Chondrocyte (in vitro differentiated cells): ENCODE measurements around the gene HADHA. TPM values are rescaled to one million over a fixed set of nuclear protein-coding genes. Genes with fewer than 3 reads are reported as not detected.

Experiments used
- DNase-seq: peaks from one replicate; pipeline ENCODE4 v3.0.0; 2021; ENCODE audit warnings: mixed read lengths, low spot score
- H3K27ac Mint-ChIP-seq: one replicate; pipeline ENCODE4 v1.8.0; 2021; ENCODE audit warnings: mild to moderate bottlenecking, moderate library complexity, mixed read lengths; ENCODE audit not compliant: unreplicated experiment
- H3K27me3 Mint-ChIP-seq: 2 replicates; pipeline ENCODE4 v1.8.0; 2021; ENCODE audit warnings: low read depth, mixed read lengths
- H3K36me3 Mint-ChIP-seq: 2 replicates; pipeline ENCODE4 v1.8.0; 2021; ENCODE audit warnings: low read depth, mixed read lengths
- H3K4me1 Mint-ChIP-seq: 2 replicates; pipeline ENCODE4 v1.8.0; 2021; ENCODE audit warnings: low read depth, mild to moderate bottlenecking, mixed read lengths
- H3K4me3 Mint-ChIP-seq: one replicate; pipeline ENCODE4 v1.8.0; 2021; ENCODE audit warnings: mild to moderate bottlenecking, moderate library complexity, mixed read lengths; ENCODE audit not compliant: unreplicated experiment
- H3K9me3 Mint-ChIP-seq: 2 replicates; pipeline ENCODE4 v1.8.0; 2021; ENCODE audit warnings: low read depth, mixed read lengths
- total RNA-seq: library from RNA; stranded (reverse); gene quantifications from 3 replicates; pipeline ENCODE4 v1.2.1, GENCODE V29; 2021
- TF ChIP-seq, protein P1 (sequence below): fragments of 200-600 bp; sonication (generic); IDR thresholded peaks from 2 replicates; pipeline ENCODE4 v1.5.0; 2021; ENCODE audit warnings: antibody characterized with exemption, mild to moderate bottlenecking, moderate library complexity

The HADHA gene
- total RNA-seq, 1 donor from 2014 or later, result 98.0 TPM

DNA sequence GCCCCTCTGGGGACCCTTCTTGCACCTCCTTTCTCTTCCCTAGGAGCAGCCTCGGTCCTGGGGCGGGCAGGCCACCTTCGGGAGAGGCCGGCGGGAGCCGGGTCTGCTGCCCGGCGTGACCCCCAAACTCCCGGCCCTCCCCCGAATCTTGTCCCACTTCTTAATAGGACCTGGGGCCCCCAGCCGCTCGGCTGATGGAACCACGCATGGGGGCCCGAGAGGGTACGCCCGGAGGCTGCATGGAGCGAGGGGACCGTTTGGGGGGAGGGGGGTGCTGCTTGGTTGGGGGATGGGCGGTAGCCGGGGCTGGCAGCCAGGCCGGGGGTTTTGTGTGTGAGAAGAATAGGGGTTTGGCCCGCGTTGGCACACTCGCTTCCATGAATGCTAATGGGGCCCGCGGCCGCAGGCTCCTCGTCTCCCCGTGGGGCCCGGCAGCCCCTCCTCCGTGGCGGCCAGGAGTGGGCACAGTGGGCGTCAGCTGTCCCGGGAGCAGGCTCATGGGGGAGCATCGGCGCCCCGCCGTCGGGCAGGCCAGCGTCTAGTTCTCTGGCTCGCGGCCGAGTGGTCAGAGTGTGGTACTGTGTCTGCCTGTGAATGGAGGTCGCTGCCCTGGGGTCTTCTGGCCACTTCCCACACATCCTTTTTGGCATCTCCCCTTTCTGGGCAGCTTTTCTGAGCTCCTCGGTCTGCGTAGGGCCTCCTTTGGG lies 70.5 kb downstream of the HADHA start:
- DNase-seq, result peak; percentile 90

DNA sequence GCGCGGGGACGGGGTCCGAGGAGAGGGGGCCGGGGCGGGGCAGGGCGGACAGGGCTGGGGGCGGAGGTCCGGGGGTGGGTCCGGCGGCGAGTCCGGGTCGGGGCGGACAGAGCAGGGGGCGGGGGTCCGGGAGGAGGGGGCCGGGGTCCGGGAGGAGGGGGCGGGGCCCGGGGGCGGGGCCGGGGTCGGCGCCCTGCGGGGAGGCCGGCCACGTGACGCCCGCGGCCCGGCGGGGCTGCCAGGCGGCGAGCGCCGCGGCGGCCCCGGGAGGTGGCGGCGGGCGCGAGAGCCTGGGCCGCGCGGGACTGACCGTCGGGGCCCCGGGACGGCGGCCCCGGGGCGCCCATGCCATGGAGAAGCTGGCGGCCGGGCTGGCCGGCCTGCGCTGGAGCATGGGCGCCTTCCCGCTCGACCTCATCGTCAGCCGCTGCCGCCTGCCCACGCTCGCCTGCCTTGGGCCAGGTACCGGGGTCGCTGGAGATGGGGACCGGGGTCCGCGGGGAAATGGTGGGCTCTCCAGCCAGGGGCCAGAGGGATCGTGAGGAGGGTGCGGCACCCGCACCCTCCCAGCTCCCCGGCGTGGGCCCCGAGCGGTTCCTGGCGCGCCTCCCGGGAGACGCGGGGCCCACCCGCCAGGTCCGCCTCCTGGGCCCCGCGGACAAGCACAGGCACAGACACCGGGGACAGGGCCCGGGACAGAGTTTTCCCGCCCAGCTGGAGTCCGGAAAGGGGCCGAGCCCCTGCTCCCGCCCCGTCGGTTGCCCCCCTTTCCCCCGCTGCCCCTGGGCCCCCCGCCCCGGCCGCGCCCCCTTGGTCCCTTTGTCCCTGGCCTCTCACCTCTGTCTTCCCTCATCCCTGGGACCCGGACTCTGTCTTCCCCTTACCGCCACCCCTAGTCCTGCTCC lies 71.3 kb downstream of the HADHA start, which contains the start of gene GAREM2:
Gene GAREM2, plus strand, starts transcription at position 218 of the 905 bp plus-strand sequence. Its CDS starts 133 bp downstream, at position 351.
- no peaks in the 10 kb centered on the region for H3K9me3 Mint-ChIP-seq
- TF ChIP-seq, protein P1, sequence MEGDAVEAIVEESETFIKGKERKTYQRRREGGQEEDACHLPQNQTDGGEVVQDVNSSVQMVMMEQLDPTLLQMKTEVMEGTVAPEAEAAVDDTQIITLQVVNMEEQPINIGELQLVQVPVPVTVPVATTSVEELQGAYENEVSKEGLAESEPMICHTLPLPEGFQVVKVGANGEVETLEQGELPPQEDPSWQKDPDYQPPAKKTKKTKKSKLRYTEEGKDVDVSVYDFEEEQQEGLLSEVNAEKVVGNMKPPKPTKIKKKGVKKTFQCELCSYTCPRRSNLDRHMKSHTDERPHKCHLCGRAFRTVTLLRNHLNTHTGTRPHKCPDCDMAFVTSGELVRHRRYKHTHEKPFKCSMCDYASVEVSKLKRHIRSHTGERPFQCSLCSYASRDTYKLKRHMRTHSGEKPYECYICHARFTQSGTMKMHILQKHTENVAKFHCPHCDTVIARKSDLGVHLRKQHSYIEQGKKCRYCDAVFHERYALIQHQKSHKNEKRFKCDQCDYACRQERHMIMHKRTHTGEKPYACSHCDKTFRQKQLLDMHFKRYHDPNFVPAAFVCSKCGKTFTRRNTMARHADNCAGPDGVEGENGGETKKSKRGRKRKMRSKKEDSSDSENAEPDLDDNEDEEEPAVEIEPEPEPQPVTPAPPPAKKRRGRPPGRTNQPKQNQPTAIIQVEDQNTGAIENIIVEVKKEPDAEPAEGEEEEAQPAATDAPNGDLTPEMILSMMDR, result no peak
- H3K27me3 Mint-ChIP-seq, result peaks cover 13% of the 10 kb centered on the region
- peak within 1 kb of the TSS; percentile 69 for H3K4me3 Mint-ChIP-seq
- H3K4me1 Mint-ChIP-seq, result peaks cover 7% of the 10 kb centered on the region
- no peak within 1 kb of the TSS for H3K27ac Mint-ChIP-seq
- DNase-seq, result no peak
- H3K36me3 Mint-ChIP-seq, result no peaks in the 10 kb centered on the region

More for the DNA sequence above, 70.5 kb downstream of the HADHA start:
- H3K9me3 Mint-ChIP-seq, result no peaks in the 10 kb centered on the region
- H3K4me1 Mint-ChIP-seq, result peaks cover 7% of the 10 kb centered on the region
- TF ChIP-seq, protein P1, result no peak
- H3K27ac Mint-ChIP-seq, result no peak overlapping the region
- peak overlapping the region; percentile 41 for H3K4me3 Mint-ChIP-seq
- peaks cover 13% of the 10 kb centered on the region for H3K27me3 Mint-ChIP-seq
- no peaks in the 10 kb centered on the region for H3K36me3 Mint-ChIP-seq

DNA sequence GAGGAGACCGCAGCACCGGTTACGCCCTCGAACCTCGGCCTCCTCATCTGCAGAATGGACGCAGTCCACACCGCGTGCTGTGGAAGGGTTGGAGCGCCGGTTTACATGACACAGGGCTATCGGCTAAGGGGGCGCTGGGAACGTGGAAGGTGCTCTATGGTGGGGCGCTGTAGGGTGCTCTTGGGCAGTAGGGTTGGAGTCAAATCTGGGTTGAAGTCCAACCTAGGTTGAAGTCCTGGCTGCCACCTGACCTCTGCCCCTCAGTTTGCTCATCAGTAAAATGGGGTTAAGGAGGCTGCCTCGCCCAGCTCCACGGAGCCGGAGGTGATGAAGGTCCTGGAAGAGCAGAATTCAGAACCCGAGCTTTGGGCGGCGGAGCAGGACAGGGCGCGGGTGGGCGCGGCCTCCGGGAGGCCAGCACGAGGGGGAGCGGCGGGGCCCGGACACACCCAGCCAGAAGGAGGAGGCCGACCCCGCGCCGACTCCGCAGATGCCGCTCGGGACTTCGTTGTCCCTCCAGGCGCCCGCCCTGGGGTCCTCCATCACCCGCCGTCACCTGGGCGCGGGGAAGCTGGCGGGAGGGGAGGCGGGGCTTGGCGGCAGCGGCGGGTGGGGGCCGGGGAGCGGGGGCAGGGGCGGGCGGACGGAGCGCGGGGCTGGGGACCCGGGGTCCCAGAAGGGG lies 72.1 kb downstream of the HADHA start:
- peaks cover 7% of the 10 kb centered on the region for H3K4me1 Mint-ChIP-seq
- peaks cover 13% of the 10 kb centered on the region for H3K27me3 Mint-ChIP-seq
- no peaks in the 10 kb centered on the region for H3K36me3 Mint-ChIP-seq
- TF ChIP-seq, protein P1, result no peak
- H3K9me3 Mint-ChIP-seq, result no peaks in the 10 kb centered on the region
- peak; percentile 87 for DNase-seq
- no peak overlapping the region for H3K27ac Mint-ChIP-seq
- H3K4me3 Mint-ChIP-seq, result peak overlapping the region; percentile 69

DNA sequence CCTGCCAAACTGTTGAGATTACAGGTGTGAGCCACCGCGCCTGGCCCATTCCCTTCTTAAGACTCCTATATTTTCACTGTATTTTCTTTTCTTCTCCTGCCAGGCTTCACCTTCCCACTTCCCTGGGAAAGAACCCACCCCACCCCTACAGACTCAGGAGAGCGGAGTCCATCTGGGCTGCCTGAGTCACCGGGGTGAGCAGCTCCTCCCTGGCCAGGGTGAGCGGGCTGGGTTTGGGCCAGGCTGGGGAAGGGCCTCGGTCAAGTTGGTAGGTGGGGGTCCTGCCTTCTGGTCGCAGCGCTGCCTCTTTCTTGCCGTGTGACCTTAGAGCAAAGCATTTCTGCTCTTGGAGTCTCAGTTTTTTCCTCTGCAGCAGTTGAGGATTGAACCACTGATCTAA lies 73.6 kb downstream of the HADHA start:
- peaks cover 7% of the 10 kb centered on the region for H3K4me1 Mint-ChIP-seq
- DNase-seq, result peak; percentile 79
- no peak overlapping the region for H3K4me3 Mint-ChIP-seq

More for the DNA sequence above, 73.6 kb downstream of the HADHA start:
- H3K9me3 Mint-ChIP-seq, result no peaks in the 10 kb centered on the region
- H3K27me3 Mint-ChIP-seq, result peaks cover 11% of the 10 kb centered on the region
- H3K36me3 Mint-ChIP-seq, result no peaks in the 10 kb centered on the region
- TF ChIP-seq, protein P1, result no peak
- H3K27ac Mint-ChIP-seq, result no peak overlapping the region
